ENCODE data around the gene LHX3. TPM values are rescaled to one million over a fixed set of nuclear protein-coding genes. Genes with fewer than 3 reads are reported as not detected.

The LHX3 gene
- total and polyA plus RNA-seq, 10 of the 15 experiments (the other 5 are each of a cell fraction or from before 2014, with no cell fraction given), result not detected

DNA sequence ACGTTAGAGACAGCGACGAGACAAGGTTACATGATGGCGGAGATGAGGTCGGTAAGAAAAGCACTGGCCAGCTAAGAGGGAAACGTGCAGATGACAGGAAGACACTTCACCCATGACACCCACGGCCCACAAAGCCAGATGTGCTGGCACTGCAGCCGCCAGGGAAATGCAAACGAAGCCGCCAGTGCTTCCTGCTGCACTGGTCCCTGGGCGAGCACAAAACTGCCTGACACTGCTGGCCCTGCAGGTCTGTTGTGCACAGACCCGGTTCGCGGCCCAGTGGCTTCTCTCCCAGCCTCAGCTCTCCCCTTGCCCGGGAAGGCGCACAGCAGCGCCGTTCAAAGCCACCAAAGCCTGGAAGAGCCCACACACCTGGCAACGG lies 20.4 kb upstream of the LHX3 start (continued):
- TF ChIP-seq ZSCAN29 (IDR thresholded peaks at IDR 0.05) (no peak), HDAC2 (IDR thresholded peaks at IDR 0.05) (no peak), MEF2B (IDR thresholded peaks at IDR 0.05; ENCODE audit: partially characterized antibody, poor library complexity, severe bottlenecking) (no peak), MEF2A (IDR thresholded peaks at IDR 0.05; ENCODE audit: insufficient read depth, low read depth, low read length) (no peak)
- TF ChIP-seq, protein P1, sequence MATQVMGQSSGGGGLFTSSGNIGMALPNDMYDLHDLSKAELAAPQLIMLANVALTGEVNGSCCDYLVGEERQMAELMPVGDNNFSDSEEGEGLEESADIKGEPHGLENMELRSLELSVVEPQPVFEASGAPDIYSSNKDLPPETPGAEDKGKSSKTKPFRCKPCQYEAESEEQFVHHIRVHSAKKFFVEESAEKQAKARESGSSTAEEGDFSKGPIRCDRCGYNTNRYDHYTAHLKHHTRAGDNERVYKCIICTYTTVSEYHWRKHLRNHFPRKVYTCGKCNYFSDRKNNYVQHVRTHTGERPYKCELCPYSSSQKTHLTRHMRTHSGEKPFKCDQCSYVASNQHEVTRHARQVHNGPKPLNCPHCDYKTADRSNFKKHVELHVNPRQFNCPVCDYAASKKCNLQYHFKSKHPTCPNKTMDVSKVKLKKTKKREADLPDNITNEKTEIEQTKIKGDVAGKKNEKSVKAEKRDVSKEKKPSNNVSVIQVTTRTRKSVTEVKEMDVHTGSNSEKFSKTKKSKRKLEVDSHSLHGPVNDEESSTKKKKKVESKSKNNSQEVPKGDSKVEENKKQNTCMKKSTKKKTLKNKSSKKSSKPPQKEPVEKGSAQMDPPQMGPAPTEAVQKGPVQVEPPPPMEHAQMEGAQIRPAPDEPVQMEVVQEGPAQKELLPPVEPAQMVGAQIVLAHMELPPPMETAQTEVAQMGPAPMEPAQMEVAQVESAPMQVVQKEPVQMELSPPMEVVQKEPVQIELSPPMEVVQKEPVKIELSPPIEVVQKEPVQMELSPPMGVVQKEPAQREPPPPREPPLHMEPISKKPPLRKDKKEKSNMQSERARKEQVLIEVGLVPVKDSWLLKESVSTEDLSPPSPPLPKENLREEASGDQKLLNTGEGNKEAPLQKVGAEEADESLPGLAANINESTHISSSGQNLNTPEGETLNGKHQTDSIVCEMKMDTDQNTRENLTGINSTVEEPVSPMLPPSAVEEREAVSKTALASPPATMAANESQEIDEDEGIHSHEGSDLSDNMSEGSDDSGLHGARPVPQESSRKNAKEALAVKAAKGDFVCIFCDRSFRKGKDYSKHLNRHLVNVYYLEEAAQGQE (IDR thresholded peaks at IDR 0.05; ENCODE audit: low read depth, low read length), result no peak

DNA sequence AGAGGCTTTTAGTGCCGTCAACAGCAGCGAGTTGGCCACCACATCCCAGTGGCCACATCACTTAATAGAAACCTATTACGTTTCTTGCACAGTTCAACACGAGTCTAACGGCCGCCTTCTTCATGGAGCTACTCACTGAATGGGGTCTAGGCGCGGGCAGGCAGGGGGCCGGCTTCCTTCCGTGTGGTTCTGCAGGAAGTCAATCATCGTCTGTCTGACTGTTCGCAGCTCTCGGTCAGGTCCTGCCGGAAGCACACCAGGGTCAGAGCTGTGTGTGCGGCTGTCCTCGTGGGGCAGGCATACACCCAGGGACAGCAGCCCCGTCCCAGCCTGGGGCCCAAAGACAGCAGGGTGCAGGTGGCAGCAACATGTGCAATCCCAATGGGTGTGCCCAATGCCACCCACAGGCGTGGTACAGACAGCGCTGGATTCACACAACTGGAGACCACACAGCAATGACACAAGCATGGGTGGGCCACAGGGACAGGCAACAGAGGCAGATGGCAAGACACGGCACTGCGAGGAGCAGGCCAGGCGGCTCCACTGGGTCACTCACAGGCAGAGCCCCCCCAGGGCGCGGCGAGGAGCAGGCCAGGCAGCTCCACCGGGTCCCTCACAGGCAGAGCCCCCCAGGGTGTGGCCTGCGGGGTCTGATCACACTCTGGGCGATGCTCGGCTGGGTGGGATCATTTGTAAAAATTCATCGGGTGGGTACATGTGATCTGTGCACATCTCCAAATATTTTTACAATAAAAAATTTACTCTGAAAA lies 19.1 kb upstream of the LHX3 start:
- ChIA-PET SMC1A (ENCODE audit: uncharacterized antibody, unreplicated experiment) (interaction anchor here (1.1 kb wide), 1 partner anchor 19 kb away, joined by 5 read pairs; no protein-coding TSS in a partner anchor), POLR2A (no interaction called here), RAD21 (ENCODE audit: unreplicated experiment) (interaction anchor here (1.1 kb wide), 1 partner anchor 43 kb away, joined by 3 read pairs; no protein-coding TSS in a partner anchor), CTCF (interaction anchor here (0.9 to 6.5 kb wide), 6 partner anchors 14 to 256 kb away, joined by 3 to 30 read pairs (median 4); no protein-coding TSS in a partner anchor)
- Histone ChIP-seq H3K79me2 (ENCODE audit: control insufficient read depth, insufficient read depth, low read length) (peaks cover 10% of the 10 kb centered on the region), H3K4me3 (no peak overlapping the region), H3K27ac (ENCODE audit: control insufficient read depth, insufficient read depth) (no peak overlapping the region), H2AFZ (ENCODE audit: control insufficient read depth, low read depth, low read length) (no peak overlapping the region), H3K9me3 (replicated peaks; ENCODE audit: control insufficient read depth, insufficient read depth, low read length) (no peaks in the 10 kb centered on the region), H4K20me1 (ENCODE audit: control insufficient read depth, insufficient read depth) (no peaks in the 10 kb centered on the region), H3K36me3 (ENCODE audit: control insufficient read depth in 2 of 2, insufficient read depth in 2 of 2, low read length in 1 of 2) (peaks cover 16 to 33% of the 10 kb centered on the region in 2 experiments), H3K27me3 (replicated peaks in 1 of 2; ENCODE audit: control insufficient read depth in 2 of 2, insufficient read depth in 2 of 2, low read length in 1 of 2) (no peaks in the 10 kb centered on the region), H3K4me1 (ENCODE audit: control insufficient read depth, insufficient read depth, low read length) (peaks cover 19% of the 10 kb centered on the region), H3K4me2 (ENCODE audit: control insufficient read depth, insufficient read depth) (no peak overlapping the region), H3K9ac (ENCODE audit: control insufficient read depth, insufficient read depth, low read length) (no peak overlapping the region)
- ATAC-seq (no peak), DNase-seq (ENCODE audit: low read depth, low spot score) (no peak), FAIRE-seq (no peak)
- in situ Hi-C loops (cut with MboI) (no loop called here), intact Hi-C loops (cut with micrococcal nuclease; ENCODE audit: unreplicated experiment) (no loop called here)
- no TSS peak for BruUV-seq (replicated peaks)
- WGBS (ENCODE audit: insufficient coverage, insufficient replicate concordance, low lambda C conversion rate, missing lambda C conversion rate), result 96% methylated on average over 30 of the region's 30 CpGs
- TF ChIP-seq NRF1 (conservative IDR thresholded peaks at IDR 0.05; ENCODE audit: low read depth, low read length) (no peak), PAX5 (IDR thresholded peaks at IDR 0.05; ENCODE audit: borderline replicate concordance, low read depth, low read length) (no peak), IRF4 (IDR thresholded peaks at IDR 0.05; ENCODE audit: low read depth, low read length) (no peak), SMARCA5 (IDR thresholded peaks at IDR 0.05) (no peak), BCL11A (IDR thresholded peaks at IDR 0.05; ENCODE audit: low read depth, low read length) (no peak), SIN3A (IDR thresholded peaks at IDR 0.05; ENCODE audit: low read depth, low read length) (no peak), ZSCAN29 (IDR thresholded peaks at IDR 0.05) (no peak)
- TF ChIP-seq, protein P2, sequence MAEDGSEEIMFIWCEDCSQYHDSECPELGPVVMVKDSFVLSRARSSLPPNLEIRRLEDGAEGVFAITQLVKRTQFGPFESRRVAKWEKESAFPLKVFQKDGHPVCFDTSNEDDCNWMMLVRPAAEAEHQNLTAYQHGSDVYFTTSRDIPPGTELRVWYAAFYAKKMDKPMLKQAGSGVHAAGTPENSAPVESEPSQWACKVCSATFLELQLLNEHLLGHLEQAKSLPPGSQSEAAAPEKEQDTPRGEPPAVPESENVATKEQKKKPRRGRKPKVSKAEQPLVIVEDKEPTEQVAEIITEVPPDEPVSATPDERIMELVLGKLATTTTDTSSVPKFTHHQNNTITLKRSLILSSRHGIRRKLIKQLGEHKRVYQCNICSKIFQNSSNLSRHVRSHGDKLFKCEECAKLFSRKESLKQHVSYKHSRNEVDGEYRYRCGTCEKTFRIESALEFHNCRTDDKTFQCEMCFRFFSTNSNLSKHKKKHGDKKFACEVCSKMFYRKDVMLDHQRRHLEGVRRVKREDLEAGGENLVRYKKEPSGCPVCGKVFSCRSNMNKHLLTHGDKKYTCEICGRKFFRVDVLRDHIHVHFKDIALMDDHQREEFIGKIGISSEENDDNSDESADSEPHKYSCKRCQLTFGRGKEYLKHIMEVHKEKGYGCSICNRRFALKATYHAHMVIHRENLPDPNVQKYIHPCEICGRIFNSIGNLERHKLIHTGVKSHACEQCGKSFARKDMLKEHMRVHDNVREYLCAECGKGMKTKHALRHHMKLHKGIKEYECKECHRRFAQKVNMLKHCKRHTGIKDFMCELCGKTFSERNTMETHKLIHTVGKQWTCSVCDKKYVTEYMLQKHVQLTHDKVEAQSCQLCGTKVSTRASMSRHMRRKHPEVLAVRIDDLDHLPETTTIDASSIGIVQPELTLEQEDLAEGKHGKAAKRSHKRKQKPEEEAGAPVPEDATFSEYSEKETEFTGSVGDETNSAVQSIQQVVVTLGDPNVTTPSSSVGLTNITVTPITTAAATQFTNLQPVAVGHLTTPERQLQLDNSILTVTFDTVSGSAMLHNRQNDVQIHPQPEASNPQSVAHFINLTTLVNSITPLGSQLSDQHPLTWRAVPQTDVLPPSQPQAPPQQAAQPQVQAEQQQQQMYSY (CRISPR knock-in tag; IDR thresholded peaks at IDR 0.05), result no peak
- TF ChIP-seq, protein P3, sequence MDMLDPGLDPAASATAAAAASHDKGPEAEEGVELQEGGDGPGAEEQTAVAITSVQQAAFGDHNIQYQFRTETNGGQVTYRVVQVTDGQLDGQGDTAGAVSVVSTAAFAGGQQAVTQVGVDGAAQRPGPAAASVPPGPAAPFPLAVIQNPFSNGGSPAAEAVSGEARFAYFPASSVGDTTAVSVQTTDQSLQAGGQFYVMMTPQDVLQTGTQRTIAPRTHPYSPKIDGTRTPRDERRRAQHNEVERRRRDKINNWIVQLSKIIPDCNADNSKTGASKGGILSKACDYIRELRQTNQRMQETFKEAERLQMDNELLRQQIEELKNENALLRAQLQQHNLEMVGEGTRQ (IDR thresholded peaks at IDR 0.05; ENCODE audit: borderline replicate concordance, low read depth, low read length), result no peak

All from GM12878 (cell line).